ENCODE measurements around the gene SLC41A1. TPM values are rescaled to one million over a fixed set of nuclear protein-coding genes. Genes with fewer than 3 reads are reported as not detected.

The SLC41A1 gene
- total RNA-seq, 1 donor from 2014 or later: 22.4 TPM

- no peak overlapping the region for H2AFZ ChIP-seq (ENCODE audit: low read depth, low read length)
- H3K4me2 ChIP-seq (ENCODE audit: low read length): no peak overlapping the region
- H3K27me3 ChIP-seq (ENCODE audit: insufficient read depth, low read length): peaks cover 6% of the 10 kb centered on the region
- peaks cover 3% of the 10 kb centered on the region for H3K4me1 ChIP-seq (ENCODE audit: insufficient read depth, low read length)
- no peaks in the 10 kb centered on the region for H4K20me1 ChIP-seq (ENCODE audit: insufficient read depth, low read length)
- no peak overlapping the region for H3K27ac ChIP-seq (ENCODE audit: low read depth, low read length)
- Mint-ChIP-seq H3K27ac (ENCODE audit: unreplicated experiment) (no peak overlapping the region), H3K4me3 (ENCODE audit: unreplicated experiment) (no peak overlapping the region), H3K9me3 (ENCODE audit: unreplicated experiment) (no peaks in the 10 kb centered on the region), H3K27me3 (ENCODE audit: low read depth, unreplicated experiment) (no peaks in the 10 kb centered on the region), H3K4me1 (ENCODE audit: low read depth, unreplicated experiment) (peaks cover 16% of the 10 kb centered on the region), H3K36me3 (ENCODE audit: low read depth, unreplicated experiment) (peaks cover 2% of the 10 kb centered on the region)
- no peak for TF ChIP-seq EZH2 (IDR thresholded peaks at IDR 0.05; ENCODE audit: insufficient read depth, low read length)
- TF ChIP-seq, protein P1, sequence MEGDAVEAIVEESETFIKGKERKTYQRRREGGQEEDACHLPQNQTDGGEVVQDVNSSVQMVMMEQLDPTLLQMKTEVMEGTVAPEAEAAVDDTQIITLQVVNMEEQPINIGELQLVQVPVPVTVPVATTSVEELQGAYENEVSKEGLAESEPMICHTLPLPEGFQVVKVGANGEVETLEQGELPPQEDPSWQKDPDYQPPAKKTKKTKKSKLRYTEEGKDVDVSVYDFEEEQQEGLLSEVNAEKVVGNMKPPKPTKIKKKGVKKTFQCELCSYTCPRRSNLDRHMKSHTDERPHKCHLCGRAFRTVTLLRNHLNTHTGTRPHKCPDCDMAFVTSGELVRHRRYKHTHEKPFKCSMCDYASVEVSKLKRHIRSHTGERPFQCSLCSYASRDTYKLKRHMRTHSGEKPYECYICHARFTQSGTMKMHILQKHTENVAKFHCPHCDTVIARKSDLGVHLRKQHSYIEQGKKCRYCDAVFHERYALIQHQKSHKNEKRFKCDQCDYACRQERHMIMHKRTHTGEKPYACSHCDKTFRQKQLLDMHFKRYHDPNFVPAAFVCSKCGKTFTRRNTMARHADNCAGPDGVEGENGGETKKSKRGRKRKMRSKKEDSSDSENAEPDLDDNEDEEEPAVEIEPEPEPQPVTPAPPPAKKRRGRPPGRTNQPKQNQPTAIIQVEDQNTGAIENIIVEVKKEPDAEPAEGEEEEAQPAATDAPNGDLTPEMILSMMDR (IDR thresholded peaks at IDR 0.05; ENCODE audit: insufficient read depth, low read depth, low read length): no peak
- DNase-seq (ENCODE audit: low read depth): no peak
- H3K36me3 ChIP-seq (ENCODE audit: insufficient read depth, low read length): no peaks in the 10 kb centered on the region
- H3K4me3 ChIP-seq (ENCODE audit: insufficient read depth, low read depth, low read length): no peak overlapping the region
- no peak overlapping the region for H3K9ac ChIP-seq (ENCODE audit: low read length)
- no peaks in the 10 kb centered on the region for H3K9me3 ChIP-seq (ENCODE audit: insufficient read depth, low read depth, low read length)
- no peaks in the 10 kb centered on the region for H3K79me2 ChIP-seq (ENCODE audit: insufficient read depth, low read length)
- no peak for FAIRE-seq
These were observed 42.4 kb downstream of the SLC41A1 start for GRCh38 chr1:205770618-205771017.

DNA sequence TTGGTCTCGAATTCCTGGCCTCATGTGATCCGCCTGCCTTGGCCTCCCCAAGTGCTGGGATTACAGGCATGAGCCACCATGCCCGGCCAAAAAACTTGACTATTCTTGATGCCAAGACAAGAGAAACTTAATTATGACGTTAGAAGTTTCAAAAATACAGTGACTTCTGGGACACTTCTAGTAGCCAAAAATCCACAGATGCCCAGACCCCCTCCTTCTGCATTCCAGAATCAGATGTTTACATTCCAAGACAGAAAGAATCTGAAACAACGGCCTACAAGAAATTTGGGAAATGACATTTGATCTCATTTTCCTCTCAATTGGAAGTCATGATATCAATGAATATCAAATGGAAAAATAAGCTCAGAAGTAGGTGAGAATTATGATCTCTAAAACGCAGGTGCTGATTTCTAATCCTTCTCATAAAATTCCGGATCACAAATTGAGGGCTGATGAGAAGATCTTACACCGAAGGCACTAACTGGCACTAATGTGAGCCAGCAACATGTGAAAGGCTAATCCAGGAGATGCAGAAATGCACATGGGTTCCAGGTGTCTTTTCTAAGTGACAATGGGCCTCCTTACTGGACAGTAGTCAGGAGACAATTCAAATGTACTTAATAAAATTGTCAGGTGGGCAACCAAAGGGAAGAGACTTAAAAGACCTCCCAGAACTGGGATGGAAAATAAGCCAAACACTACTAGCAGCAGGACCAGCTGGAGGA is 43.2 kb downstream of the SLC41A1 start:
- peaks cover 2% of the 10 kb centered on the region for H3K36me3 Mint-ChIP-seq (ENCODE audit: low read depth, unreplicated experiment)
- Histone ChIP-seq H3K9ac (ENCODE audit: low read length) (no peak overlapping the region), H3K4me2 (ENCODE audit: low read length) (no peak overlapping the region), H3K27me3 (ENCODE audit: insufficient read depth, low read length) (peaks cover 6% of the 10 kb centered on the region), H3K79me2 (ENCODE audit: insufficient read depth, low read length) (no peaks in the 10 kb centered on the region), H3K4me3 (ENCODE audit: insufficient read depth, low read depth, low read length) (no peak overlapping the region), H3K27ac (ENCODE audit: low read depth, low read length) (no peak overlapping the region), H3K4me1 (ENCODE audit: insufficient read depth, low read length) (no peaks in the 10 kb centered on the region), H3K36me3 (ENCODE audit: insufficient read depth, low read length) (no peaks in the 10 kb centered on the region), H2AFZ (ENCODE audit: low read depth, low read length) (no peak overlapping the region), H3K9me3 (ENCODE audit: insufficient read depth, low read depth, low read length) (no peaks in the 10 kb centered on the region), H4K20me1 (ENCODE audit: insufficient read depth, low read length) (no peaks in the 10 kb centered on the region)
- FAIRE-seq: no peak
- peaks cover 14% of the 10 kb centered on the region for H3K4me1 Mint-ChIP-seq (ENCODE audit: low read depth, unreplicated experiment)
- no peaks in the 10 kb centered on the region for H3K9me3 Mint-ChIP-seq (ENCODE audit: unreplicated experiment)
- no peaks in the 10 kb centered on the region for H3K27me3 Mint-ChIP-seq (ENCODE audit: low read depth, unreplicated experiment)
- no peak for DNase-seq (ENCODE audit: low read depth)
- no peak for TF ChIP-seq EZH2 (IDR thresholded peaks at IDR 0.05; ENCODE audit: insufficient read depth, low read length)
- TF ChIP-seq, protein P1 (IDR thresholded peaks at IDR 0.05; ENCODE audit: insufficient read depth, low read depth, low read length): no peak
- peak overlapping the region; percentile 8 for H3K4me3 Mint-ChIP-seq (ENCODE audit: unreplicated experiment)
- peak overlapping the region; percentile 86 for H3K27ac Mint-ChIP-seq (ENCODE audit: unreplicated experiment)

DNA sequence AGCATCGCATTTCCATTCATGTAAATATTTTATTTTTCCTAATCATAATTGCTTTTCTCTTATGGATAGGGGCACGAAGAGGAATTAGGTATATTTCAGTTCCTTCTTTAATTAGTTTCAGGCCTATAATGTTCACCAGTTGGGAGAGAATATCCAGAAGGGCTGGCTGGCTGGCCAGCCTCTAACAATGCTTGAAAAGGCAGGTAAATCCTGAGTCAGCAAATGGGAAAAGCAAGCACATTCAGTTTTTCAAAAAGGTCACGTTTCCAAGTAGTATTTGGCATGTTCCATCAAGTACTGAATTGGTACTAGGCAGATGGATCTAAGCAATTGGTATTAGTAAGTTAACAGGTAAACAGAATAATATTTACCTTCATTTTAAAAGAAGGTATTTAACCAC is 45.8 kb downstream of the SLC41A1 start:
- no peak overlapping the region for H3K4me3 Mint-ChIP-seq (ENCODE audit: unreplicated experiment)
- H3K27ac Mint-ChIP-seq (ENCODE audit: unreplicated experiment): no peak overlapping the region
- no peak overlapping the region for H3K27ac ChIP-seq (ENCODE audit: low read depth, low read length)
- H3K79me2 ChIP-seq (ENCODE audit: insufficient read depth, low read length): no peaks in the 10 kb centered on the region
- no peak overlapping the region for H2AFZ ChIP-seq (ENCODE audit: low read depth, low read length)
- no peak overlapping the region for H3K9ac ChIP-seq (ENCODE audit: low read length)
- H3K9me3 ChIP-seq (ENCODE audit: insufficient read depth, low read depth, low read length): no peaks in the 10 kb centered on the region
- H3K4me2 ChIP-seq (ENCODE audit: low read length): no peak overlapping the region
- no peaks in the 10 kb centered on the region for H3K27me3 ChIP-seq (ENCODE audit: insufficient read depth, low read length)
- DNase-seq (ENCODE audit: low read depth) (no peak), FAIRE-seq (no peak)
- peaks cover 14% of the 10 kb centered on the region for H3K4me1 Mint-ChIP-seq (ENCODE audit: low read depth, unreplicated experiment)
- TF ChIP-seq, protein P1 (IDR thresholded peaks at IDR 0.05; ENCODE audit: insufficient read depth, low read depth, low read length): no peak
- no peak for TF ChIP-seq EZH2 (IDR thresholded peaks at IDR 0.05; ENCODE audit: insufficient read depth, low read length)
- H4K20me1 ChIP-seq (ENCODE audit: insufficient read depth, low read length): no peaks in the 10 kb centered on the region
- no peaks in the 10 kb centered on the region for H3K9me3 Mint-ChIP-seq (ENCODE audit: unreplicated experiment)
- no peaks in the 10 kb centered on the region for H3K4me1 ChIP-seq (ENCODE audit: insufficient read depth, low read length)
- H3K4me3 ChIP-seq (ENCODE audit: insufficient read depth, low read depth, low read length): no peak overlapping the region
- H3K36me3 Mint-ChIP-seq (ENCODE audit: low read depth, unreplicated experiment): peaks cover 2% of the 10 kb centered on the region
- no peaks in the 10 kb centered on the region for H3K27me3 Mint-ChIP-seq (ENCODE audit: low read depth, unreplicated experiment)
- H3K36me3 ChIP-seq (ENCODE audit: insufficient read depth, low read length): no peaks in the 10 kb centered on the region
